CD4-positive, alpha-beta T cell treated with Interleukin-4 for 4 hours (primary cell): ENCODE results near the gene STX2.
A peak's percentile ranks its signal among the peaks of the same experiment; 100 is the strongest.
"Not testable (repeated sequence)": the region's sequence is repeated elsewhere in the genome, so short reads cannot be mapped to it uniquely, and the experiment has no call there.

Experiments used
- DNase-seq: peaks from one replicate; pipeline ENCODE4 v3.0.0-alpha.2; 2020

STX2 gene

DNA sequence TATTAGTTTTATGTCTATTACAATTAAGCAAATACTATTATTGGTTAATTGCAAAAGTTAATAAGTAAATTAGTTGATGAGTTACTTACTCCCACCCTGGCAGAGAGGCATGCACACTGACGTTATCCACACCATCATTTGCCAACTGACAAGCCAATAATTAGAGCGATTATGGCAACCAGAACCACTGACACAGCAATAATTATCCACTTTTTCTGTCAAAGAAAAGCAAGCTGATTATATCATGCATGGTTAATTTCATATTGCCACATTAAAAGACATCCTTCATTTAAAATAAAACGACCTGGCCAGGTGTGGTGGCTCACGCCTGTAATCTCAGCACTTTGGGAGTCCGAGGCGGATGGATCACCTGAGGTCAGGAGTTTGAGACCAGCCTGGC, 43.1 kb downstream of the STX2 start:
- no peak for DNase-seq

DNA sequence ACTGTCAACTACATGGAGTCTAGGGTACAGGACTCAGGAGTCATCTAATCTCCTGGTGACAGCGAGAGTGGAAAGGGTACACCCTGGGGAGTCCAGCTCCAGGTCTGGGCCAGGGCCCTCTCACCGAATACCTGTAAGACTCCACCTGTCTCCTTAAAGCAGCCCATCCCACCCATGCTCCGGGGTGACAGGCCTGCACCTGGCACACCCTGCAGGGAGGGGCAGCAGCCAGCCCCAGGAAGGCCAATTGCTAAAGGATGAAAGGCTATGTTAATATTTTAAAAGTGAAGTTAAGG, 45.5 kb downstream of the STX2 start:
- no peak for DNase-seq

DNA sequence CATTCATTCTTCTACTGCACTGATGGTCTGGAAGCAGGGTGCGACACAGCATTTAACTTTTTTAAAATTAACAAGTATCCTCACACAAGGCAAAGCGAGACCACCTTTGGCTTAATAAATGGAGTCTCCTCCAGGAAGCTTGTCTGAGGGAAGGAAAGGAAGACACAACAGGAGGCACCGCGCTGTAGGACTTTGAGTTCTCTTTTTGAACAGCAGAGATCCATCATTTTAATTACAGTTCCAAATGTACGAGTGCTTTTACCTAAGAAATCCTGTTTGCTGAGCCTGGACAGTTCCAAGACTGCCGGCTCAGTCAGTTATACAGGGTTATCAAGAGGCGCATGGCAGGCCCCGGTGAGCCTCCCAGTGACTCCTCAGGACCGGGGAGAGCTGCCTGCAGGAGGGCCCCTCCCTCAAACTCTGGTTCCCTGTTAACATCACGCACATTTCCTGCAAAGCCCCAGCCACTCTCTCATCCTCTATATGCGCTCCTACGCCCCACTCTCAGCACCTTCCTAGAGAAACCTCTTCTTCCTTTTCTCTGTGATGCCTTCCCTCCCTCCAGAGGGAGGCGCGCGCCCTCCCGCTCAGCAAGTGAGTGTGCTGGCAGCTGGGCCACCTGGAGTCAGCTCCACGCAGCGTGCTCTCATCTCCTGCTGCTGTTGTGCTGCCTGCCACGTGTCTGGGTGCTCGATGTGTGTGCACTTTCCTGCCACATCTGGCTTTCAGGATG, 46.1 kb downstream of the STX2 start:
- no peak for DNase-seq

DNA sequence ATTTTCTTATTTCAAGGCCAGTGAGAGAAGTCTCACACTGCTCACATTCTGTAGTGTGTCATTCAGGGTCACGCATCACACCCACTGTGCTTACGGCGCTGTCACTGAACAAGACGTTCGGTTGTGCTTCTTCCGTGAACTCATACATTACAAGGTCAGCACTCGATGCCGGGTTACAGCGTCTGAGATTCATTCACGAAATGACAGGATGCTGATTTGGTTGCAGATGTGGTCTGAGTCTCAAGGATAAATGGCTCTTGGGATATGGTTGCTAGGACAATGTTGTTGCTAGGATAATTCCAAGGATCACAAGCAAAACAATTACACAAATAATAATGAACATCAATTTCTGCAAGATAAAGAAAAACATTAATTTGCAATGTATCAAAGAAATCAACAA, 47.4 kb downstream of the STX2 start:
- DNase-seq: no peak

DNA sequence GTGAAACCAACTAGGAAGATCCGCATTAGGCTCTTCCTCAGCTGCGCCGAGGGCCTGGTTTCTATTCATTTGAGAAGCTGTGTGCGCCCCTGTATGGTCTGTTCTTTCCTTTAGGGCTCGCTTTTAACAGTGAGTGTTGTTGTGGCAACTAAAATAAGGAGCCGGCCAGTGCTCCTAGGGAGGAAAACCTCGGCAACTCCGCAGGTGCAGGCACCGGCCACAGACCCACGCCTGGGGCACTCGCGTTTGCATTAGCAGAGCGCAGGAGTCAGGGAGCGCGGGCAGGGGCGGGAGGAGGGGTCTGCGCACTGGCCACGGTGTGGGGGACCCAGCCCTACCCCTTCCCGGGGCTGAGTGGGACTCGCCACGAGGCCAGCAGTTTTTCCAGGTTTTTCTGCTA, 50.5 kb downstream of the STX2 start:
- DNase-seq: no peak

DNA sequence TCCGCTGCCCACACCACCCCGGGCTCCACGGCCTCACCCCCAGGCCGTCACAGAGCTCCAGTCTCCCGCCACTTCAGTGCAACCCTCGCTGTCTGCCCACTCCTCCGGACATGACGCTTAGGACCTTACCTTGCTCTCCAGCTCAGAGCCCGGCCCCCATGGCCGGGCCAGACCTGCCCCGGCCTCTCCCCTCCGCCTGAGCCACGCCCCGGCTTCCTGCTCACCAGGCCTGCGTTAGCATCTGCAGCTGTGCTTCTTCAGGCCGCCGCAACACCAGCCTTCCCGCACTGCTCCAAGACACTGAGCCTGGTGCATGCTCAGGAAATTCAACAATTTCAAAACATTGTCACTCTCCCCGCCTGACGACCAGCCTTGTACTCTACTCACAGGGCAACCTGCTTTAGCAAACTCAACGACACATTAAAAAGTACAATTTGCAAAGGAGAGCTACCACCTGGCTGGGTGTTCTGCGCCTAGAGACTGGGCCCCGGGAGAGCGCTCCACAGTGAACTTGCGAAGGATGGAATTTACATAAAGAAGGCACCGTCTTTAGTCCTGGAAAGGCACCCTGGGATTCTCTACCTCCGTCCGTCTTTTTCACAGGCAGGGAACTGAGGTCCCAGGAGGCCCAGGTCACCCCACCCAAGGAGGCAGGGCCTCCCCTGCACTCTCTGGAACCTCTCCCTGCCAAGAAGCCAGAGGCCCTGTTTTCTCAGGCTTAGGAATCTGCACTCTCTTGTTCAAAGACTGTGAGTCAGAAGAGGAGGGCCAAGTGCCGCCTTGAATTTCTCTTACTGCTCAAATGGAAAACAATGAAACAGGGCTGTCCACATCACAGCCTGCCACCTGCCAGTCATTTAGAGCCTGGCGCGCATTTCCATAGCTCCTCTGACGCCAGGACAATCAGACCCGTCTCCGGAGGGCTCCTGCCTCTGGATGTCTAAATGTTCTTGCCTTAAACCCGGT, 51.3 kb downstream of the STX2 start:
- DNase-seq: no peak

DNA sequence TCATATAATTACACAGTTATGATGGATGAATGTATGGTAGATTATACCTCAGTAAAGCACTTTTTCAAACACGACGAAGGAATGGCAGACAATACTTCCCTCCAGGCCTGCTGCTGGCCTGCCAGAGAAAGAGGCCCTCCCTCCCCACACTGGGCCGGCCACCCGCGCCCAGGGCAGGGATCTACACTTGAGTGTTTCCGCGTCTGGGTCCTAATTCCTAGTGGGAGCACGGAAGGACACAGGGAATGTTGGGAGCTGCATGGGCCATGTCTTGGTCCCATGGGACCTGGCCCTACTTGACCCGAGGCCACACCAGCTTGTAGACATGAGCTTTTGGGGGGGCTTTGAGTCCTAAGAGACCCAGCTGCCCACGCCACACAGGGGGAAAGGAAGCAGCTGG, 52.0 kb downstream of the STX2 start:
- no peak for DNase-seq

DNA sequence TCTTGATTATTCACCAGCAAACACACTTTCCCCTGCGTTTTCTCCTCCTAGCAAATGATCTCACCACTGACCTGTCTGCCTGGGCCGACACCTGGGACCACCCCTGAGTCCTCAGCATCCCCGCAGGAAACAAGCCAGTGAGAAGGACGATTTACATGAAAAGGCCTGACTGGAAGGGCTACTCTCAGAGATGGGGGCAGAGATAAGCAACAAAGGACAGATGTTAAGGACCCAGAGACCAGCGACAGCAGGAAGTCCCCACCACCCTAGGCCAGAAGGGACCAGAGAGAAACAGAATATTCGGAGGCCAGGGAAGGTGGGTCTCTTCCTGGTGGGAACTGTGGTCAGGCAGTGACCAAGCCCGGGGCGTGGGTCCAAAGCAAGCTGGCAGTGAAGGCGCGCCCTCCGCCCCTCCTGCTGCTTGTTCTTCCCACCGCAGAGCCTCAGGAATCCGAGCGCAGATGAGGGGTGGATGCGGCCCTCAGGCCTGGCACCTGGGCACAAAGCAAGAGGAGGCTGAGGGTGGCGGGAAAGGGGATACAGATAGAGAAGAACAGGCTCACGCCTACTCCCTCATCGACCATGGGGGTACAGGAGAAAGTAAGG, 55.8 kb downstream of the STX2 start:
- DNase-seq: no peak

DNA sequence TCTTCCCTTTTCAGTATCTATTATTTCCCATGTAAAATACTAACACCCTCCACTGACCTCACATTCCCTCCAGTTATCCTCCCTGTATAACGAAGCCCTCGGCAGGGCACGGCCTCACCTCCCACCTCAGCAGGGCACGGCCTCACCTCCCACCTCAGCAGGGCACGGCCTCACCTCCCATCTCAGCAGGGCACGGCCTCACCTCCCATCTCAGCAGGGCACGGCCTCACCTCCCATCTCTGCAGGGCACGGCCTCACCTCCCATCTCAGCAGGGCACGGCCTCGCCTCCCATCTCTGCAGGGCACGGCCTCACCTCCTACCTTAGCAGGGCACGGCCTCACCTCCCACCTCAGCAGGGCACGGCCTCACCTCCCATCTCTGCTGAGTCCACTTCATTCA, 56.8 kb downstream of the STX2 start:
- not testable (repeated sequence) for DNase-seq

DNA sequence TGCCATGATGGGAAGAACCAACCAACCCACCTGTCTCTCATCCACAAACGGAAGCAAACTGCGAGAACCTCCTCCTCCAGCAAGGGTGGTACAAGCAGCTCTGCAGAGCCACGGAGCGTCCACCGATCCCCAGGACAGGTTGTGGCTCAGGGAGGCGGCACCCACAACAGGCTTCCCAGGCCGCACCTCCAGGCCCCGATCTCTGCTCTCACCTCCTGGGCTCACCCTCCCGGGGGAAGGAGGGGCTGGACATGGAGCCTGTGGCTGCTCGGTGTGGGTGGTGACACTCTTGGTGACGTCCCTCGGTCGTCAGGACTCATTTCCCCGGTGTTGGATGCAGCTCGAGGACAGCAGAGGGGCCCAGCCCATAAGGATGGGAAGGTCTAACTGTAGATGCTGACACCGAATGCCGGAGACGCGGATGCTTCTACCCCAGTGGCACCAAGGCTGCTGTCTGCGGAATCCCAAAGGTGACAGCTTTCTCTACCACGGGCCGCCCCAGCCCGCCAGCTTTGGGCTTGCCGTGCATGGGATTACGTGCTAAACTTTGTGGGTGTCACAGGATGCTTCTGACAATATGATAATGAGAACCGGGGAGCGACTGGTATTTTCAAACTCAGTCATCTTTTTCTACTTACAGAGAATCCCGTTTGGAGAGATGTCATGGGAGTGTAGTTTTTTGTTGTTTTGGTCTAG, 58.0 kb downstream of the STX2 start:
- DNase-seq: no peak

DNA sequence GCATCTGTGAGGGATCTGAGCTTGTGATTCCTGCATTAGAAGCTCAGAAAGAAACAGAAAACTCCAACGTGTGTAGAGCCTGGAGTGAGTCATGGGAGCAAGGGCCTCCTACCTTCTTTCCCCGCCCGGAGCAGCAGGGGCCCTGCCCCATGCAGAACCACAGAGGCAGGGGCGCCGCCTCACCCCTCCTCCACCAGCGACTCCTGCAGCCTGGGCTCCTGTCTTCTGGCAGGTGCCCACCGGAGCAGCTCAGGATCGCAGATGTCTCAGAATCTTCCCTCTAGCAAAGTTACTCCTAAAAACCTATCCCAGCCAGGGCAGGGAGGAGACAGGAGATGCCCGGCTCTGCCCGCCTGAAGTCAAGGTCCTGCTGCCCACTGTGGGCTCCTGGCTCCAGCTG, 58.7 kb downstream of the STX2 start:
- no peak for DNase-seq

DNA sequence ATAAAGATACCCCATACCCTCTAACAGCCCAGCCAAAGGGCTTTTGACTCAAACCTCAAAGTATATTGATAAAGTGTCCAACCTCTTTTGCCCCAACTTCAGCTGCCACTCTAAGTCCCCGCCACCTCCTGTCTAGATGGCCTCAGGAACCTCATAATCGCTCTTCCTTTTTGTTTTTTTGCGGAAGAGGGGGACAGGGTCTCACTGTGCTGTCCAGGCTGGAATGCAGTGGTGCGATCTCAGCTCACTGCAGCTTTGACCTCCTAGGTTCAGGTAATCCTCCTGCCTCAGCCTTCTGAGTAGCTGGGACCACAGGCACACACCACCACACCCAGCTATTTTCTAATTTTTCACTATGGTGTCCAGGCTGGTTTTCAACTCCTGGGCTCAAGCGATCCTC, 60.3 kb downstream of the STX2 start:
- DNase-seq: no peak

DNA sequence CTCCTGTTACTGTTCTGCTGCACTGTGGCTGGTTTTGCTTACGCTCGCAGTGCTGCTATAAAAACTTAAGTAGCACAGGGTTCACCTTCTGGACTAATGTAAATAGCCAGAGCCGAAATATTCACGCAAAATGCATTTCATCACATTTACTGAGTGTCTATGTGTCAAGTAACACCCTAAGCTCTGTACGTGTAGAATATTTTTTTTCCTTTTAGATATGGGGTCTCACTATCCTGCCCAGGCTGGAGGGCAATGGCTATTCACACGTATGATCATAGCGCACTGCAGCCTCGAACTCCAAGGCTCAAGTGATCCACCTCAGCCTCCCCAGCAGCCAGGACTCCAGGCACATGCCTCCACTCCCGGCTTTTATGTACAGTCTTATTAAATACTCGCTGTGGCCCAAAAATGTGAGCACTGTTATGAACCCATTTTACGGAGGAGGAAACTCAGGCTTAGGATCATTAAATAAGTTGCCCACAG, 62.2 kb downstream of the STX2 start:
- DNase-seq: no peak

DNA sequence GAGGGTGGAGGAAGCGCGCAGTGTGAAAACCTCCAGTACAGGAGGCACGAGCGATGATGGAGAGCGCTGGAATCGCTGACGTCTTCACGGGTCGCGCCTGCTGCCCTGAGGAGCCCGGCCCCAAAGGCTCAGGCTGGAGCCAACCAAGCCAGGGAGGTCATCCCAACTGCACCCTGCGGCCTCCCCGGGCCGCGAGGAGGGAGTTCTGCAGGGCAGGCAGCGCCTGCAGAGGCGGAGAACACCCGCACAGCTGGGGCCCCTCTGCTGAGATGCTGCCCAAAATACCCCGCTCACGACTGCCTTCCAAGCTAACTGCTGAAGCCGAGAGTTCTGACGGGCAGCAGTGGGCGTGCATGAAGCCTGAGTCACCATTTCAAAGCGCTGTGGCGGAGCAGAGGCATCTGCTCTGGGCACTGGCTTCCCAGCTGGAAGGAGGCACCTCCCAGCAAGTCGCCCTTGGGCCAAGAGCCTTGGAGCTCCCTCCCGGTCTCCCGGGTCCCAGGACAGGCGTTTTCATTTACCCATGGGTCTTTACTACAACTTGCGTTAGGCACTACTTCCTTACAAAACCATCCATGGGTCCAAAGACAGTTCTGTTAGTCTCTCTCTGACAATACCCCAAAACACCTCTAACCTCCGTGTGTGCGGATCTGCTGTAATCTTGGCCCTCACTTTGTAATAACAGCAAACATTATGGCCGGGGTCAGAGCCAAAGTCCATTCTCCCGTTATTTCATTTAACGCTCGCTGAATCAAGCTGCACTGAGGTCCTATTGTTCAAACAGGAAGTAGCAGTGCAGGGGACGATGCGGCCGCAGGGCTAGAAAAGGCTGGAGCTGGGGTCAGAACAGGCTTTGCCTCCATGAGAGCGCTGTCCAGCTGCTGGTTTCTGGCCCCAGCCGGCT, 62.8 kb downstream of the STX2 start:
- peak; percentile 16 for DNase-seq

DNA sequence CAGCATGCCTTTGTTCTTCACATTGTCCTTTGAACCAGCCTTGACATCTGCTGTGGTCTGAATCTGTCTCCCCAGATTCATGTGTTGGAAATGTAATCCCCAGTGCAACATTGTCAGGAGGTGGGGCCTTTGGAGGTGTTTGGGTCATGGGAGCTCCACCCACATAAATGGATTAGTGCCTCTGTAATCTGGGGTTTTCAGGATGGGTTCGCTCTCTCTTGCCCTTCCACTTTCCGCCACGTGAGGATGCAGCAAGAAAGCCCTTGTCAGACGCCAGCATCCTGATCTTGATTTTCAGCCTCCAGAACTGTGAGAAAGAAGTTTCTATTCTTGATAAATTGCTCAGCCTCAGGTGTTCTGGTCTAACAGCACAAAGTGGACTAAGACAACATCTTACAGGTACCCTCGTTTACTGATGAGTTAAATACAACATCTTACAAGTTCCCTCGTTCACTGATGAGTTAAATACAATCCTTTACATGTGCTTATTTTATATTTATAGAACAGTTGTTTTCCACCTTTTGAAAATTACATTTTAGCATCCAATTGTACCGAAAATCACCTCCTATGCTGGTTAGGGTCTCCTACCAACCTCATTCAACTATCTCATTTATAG, 68.5 kb downstream of the STX2 start:
- DNase-seq: no peak

DNA sequence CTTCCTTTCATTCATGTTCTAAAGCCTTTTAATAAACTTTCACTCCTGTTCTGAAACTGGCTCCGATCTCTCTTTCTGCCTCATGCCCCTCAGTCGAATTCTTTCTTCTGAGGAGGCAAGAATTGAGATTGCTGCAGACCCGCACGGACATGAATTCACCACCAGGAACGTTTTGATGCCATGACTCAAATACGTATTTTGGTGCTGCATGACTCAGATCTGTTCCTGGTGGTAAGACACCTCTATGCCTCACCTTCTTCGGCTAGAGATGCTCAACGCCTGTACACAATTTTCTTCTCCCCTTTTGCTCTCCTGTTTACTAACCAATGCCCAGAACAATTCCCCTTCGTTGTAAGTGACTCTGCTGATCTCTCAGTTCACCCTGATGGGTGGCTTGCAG, 70.9 kb downstream of the STX2 start:
- DNase-seq: no peak

DNA sequence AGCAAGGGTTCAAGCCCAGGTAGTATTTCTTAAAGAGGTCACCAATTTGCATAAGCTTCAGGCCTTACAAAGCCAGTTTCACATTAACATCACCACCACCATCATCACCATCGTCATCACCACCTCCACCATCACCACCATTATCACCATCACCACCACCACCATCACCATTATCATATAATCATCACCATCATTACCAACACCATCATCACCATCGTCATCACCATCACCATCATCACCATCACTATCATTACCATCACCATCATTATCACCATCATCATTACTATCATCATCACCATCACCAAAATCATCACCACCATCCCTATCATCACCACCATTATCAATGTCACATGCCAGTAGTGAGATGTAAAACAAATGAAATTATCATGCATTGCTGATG, 72.6 kb downstream of the STX2 start:
- DNase-seq: no peak

DNA sequence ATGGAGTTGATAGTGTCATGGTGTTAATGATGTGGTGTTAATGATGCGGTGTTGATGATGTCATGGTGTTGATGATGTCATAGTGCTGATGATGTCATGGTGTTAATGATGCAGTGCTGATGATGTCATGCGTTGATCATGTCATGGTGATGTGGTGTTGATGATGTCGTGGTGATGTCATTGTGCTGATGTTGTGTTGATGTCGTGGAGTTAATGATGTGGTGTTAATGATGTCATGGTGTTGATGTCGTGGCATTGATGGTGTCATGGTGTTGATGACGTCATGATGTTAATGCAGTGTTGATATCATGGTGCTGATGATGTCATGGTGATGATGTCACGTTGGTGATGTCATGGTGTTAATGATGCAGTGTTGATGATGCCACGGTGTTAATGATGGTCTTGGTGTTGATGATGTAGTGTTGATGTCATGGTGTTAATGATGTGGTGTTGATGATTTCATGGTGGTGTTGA, 73.8 kb downstream of the STX2 start:
- DNase-seq: no peak

DNA sequence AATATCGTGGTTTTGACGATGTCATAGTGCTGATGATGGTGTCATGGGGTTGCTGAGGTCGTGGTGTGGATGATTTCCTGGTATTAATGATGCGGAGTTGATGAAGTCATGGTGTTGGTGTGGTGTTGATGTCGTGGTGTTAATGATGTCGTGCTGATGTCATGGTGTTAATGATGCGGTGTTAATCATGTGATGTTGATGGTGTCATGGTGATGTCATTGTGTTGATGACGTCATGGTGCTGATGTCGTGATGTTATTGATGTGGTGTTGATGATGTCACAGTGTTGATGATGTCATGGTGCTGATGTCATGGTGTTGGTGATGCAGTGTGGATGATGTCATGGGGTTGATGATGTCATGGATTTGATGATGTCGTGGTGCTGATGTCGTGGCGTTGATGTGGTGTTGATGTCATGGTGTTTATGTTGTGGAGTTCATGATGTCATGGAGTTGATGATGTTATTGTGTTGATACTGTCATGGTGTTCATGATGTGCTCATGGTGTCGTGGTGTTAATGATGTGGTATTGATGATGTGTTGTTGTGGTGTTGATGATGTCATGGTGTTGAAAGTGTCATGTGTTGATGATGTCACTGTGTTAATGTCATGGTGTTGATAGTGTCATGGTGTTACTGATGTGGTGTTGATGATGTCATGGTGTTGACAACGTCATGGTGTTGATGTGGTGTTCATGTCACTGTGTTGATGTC, 74.4 kb downstream of the STX2 start:
- no peak for DNase-seq

DNA sequence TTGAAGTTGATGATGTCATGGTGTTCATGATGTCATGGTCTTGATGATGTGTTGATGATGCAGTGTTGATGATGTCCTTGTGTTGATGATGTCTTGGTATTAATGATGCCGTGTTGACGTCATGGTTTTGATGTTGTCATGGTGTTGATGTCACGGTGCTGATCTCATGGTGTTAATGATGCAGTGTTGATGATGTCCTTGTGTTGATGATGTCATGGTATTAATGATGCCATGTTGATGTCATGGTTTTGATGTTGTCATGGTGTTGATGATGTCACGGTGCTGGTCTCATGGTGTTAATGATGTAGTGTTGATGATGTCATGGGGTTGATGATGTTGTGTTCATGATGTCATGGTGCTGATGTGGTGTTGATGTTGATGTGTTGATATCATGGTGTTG, 75.0 kb downstream of the STX2 start:
- no peak for DNase-seq

DNA sequence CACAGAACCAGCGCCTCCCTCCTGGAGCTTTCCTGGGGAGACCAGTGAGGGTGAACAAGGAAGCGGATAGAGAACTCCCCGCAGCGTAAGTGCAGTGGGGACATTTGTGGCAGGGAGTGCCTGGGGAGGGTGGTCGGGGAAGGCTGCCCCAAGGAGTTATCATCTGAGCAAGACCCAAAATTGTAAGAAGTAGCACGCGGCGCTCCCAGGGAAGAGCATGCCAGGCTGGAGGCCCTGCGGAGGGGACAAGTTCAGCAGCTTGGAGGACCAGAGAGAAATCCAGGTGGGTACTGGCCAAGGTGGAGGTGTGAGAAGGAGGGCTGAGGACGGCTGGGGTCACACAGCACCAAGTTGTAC, 76.8 kb downstream of the STX2 start:
- no peak for DNase-seq
